Jurkat, Clone E6-1 (cell line): ENCODE results near the gene PUDP.
A peak's percentile ranks its signal among the peaks of the same experiment; 100 is the strongest.
"Not testable (repeated sequence)": the region's sequence is repeated elsewhere in the genome, so short reads cannot be mapped to it uniquely, and the experiment has no call there.

Experiments used
- DNase-seq: peaks from one replicate; pipeline ENCODE4 v3.0.0-alpha.2; 2011; ENCODE audit warnings: low read depth, low spot score
- H3K4me3 ChIP-seq: 2 replicates; pipeline ENCODE4 v1.5.1; 2011; ENCODE audit warnings: mild to moderate bottlenecking, low read length, control low read depth, moderate library complexity

The PUDP gene

DNA sequence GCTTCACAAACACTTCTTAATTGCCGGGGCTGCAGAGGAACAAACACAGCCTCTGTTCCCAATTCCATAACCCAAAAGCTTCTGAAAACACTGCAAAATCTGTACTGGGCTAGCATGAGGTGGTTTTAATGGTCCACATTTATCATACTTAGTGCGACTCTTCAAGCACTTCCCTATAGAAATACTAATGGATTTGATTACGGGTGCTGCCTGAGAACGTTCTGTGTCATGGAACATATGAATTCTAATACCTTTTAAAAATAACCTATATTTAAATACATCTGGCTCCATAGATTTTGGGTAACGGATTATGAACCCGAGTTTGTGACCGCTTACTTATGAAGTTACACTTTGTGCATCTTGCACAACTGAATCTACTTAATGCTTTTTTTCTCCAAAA lies 35.9 kb downstream of the PUDP start:
- no peak for DNase-seq
- no peak overlapping the region for H3K4me3 ChIP-seq

DNA sequence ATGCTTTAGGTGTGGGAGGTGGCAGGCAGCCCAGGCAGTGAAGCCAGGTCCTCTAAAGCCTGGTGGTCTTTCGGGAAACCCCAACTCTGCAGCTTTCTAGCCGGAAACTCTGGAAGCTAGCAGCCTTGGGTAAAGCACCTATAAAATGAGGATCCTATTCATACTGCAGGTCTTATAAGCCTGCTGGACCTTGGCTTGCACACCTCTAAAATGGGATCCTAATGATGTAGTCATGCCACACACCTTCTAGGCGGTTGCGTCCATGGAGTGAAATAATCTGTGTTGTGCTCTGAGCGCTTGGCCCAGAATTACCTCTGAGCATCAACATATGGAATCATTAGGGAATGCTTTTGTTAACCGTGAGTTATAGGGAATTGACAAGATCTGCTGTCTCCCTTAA lies 36.4 kb downstream of the PUDP start:
- H3K4me3 ChIP-seq, result no peak overlapping the region; the same call in 1 of the 2 replicates
- DNase-seq, result no peak

DNA sequence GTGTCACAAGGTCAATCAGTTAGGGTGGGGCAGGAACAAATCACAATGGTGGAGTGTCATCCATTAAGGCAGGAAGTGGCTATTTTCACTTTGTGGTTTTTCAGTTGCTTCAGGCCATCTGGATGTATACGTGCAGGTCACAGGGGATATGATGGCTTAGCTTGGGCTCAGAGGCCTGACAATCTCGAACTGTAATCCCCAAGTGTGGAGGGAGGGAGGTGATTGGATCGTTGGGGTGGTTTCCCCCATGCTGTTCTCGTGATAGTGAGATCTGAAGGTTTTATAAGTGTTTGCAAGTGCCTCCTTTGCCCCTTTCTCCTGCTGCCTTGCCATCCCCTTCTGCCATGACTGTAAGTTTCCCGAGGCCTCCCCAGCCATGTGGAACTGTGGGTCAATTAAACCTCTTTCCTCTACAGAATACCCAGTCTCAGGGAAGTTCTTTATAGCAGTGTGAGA lies 37.1 kb downstream of the PUDP start:
- H3K4me3 ChIP-seq, result peak overlapping the region; percentile 24
- DNase-seq, result peak; percentile 76

DNA sequence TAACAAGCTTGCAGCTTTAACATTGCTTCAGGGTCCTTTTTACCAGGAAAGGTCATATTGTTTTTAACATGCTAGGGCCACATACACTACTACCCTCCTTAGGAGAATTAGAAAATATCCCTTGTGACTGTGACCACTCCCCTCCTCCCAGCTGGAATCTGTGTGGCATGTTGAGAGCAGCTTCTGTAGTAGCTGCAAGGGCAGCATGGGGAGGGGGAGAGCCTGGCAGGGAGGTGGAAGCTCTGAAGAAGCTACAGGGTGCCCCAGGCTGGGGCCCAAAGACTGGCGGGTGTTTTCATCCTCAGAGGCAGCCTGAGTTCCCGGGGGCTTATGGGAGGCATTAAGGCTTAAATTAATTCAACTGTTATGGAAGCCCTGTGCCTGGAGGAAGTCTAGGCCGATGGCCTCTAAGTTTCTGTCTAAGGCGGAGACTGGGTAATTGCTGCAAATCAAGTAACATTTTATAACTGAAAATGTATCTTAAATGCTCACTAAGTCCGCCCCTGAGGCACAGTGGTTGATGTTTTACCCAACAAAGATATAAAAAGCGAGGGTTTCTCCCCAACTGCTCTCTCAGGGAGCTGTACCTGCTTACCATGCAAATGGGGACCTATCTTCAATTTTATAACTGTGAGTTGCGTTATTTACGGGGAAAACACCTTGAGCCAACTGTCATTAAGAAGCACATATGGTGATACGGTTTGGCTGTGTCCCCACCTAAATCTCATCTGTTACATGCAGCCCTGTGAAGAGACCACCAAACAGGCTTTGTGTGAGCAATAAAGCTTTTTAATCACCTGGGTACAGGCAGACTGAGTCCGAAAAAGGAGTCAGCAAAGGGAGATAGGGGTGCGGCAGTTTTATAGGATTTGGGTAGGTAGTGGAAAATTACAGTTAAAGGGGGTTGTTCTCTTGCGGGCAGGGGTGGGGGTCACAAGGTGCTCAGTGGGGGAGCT lies 37.8 kb downstream of the PUDP start:
- peak overlapping the region; percentile 17 for H3K4me3 ChIP-seq
- DNase-seq, result no peak

DNA sequence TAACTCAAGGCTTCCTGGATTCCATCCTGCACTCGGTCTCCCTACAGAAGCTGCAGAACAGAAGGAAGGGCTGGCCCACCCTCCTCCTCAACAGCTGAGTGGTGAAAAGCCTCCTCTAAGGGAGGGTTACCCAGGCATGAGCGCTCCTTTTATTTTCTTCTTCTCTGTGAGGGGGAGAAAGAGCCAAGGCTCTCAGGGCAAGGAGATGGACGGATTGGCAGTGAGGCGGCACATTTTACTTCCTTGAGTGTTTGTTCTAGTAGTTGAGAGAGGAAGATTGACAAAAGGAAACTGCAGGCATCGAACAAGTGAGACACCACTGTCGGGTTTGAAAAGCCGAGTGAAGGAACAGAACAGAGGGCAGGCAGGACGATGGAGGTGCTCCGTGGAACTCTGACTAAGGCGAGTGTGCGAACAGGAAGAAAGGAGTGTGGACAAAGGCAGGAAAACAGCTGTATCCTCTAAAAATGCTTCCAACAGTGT lies 38.9 kb downstream of the PUDP start:
- DNase-seq, result no peak
- H3K4me3 ChIP-seq, result peak overlapping the region; percentile 17

DNA sequence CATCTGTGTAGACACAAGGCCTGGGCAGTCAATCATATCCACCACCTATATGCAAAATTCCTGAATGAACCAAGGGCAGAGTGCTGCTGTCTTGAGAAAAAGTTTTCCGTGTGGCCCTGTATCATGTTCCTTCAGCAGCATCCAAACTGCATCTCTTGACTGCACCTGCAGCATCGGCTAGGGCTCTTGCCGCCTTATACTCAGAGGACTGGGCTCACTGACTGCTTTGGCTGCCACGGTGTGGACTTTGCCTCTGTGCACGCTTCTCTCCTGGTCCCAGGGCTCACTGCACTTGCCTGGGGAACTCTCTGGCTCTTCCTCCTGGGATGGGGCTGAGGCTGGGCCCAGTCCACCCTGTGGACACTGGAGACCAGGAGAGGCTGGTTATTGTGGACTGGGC lies 39.9 kb downstream of the PUDP start:
- no peak for DNase-seq
- no peak overlapping the region for H3K4me3 ChIP-seq

DNA sequence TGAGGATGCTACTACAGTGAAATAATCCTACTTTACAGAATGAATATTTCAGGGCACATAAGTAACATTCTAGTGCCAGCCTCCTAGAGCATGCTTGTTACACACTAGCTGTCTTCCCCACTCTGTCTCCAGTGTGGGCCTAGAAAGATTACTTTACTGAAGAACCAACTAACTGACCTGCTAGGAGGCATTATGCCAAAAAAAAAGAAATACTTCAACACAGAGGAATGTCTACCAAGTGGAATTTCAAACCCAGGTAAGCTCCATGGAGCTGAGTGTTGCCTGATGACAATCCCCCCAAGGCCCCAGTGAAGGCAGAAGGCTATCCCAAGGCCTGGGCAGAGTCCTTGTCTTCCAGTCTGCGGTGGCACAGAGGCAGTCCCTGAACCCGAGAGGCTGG lies 41.3 kb downstream of the PUDP start:
- DNase-seq, result no peak
- H3K4me3 ChIP-seq, result no peak overlapping the region

DNA sequence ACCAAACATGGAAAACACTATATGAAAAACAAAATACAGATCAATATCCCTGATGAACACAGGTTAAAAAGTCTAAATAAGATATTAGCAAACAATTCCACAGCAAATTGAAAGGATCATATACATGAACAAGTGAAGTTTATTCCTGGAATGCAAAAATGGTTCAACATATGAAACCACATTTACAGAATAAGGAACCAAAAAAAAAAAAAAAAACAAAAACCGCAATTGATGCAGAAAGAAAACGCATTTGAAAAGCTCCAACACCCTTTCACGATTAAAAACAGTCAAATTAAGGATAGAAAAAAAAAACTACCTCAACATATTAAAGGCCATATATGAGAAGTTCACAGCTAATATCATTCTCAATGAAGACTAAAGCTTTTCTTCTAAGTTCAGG lies 45.8 kb downstream of the PUDP start:
- no peak overlapping the region for H3K4me3 ChIP-seq
- DNase-seq, result no peak

DNA sequence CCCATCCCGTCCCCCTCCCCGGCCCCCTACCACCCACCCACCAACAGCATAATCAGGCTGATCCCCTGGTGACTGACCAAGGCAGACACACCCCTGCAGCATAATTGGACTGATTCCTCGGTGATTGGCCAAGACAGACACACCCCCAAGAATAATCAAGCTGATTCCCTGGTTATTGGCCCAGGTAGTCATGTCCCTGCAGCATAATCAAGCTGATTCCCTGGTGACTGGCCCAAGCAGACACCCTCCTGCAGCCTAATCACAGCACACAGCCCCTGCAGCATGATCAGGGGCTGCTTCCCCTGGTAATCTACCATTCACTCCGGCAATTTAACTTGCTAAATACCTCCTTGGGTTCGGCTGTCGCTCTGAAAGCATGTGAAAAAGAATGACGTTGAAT lies 47.9 kb downstream of the PUDP start:
- no peak for DNase-seq
- H3K4me3 ChIP-seq, result no peak overlapping the region

DNA sequence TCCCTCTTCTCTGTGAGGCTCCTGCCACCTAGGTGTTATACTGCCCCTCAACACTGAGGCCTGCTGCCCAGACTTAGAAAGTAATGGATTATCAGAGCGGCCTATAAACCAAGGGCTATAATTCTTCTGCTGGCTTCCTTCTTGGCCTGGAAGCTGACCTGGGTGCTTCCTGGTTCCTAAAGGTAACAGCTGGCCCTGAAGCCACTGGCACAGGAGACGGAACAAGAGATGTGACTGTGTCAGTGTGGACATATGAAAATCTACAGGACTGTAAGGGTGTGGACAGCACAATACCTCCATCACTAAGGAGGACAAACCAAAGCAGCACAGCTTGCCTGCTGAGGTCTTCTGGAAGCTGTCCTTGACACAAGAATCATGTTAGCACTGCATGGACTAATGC lies 52.3 kb downstream of the PUDP start:
- H3K4me3 ChIP-seq, DNase-seq: not testable (repeated sequence)

DNA sequence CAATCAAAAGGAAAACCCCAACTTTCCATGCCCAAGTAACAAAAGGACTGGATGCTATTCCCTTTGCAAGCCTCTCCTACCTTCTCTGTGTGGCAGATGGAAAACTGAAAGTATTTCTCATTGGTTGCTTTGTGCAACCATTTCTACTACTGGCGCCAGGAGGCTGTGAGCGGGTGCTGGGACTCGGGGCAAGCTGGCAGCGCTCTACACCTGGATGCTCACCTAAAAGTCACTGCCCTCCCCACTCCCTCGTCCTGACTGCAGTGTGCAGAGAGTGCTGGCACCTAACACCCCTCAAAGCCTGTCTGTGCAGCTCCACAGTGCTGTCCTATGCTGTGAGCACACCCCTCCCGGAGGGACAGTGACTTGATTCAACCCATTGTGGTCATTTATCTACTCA lies 54.6 kb downstream of the PUDP start:
- DNase-seq, result no peak
- no peak overlapping the region for H3K4me3 ChIP-seq

DNA sequence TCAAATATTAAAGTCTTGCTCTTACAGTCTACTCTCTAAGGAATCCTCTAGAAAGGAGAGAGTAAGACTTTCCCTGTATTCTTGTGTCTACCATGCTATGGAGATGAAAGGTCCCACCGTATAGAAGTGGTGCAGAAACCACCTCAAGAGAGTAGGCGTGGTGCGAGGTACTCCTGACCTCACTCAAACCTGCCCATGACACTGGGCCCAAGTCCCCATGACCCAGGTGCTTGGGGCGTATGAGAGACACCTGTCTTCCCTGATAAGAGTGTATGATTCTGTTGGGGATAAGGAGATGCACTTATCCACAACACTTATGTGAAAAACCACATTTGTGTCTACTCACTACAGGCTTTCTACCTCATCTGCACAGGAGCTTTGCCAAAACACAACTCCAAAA lies 55.4 kb downstream of the PUDP start:
- DNase-seq, result no peak
- no peak overlapping the region for H3K4me3 ChIP-seq

DNA sequence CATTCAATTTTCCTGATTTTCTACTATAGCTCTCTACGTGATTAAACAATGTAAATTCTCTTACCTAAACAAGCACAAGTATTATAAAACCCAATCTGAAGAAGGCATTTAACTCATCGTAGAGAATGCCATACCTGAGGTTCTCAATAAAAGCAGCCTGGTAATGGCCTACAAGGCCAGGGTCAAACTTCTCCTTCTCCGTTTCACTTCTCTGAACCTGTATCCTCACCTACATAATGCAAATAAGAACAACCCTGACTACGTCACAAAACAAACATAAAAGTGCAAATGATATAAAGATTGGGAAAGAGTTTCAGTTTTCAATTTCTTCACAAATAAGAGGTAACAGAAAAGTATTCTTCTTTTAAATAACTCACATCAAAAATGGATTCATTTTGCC lies 56.0 kb downstream of the PUDP start:
- no peak overlapping the region for H3K4me3 ChIP-seq
- no peak for DNase-seq

DNA sequence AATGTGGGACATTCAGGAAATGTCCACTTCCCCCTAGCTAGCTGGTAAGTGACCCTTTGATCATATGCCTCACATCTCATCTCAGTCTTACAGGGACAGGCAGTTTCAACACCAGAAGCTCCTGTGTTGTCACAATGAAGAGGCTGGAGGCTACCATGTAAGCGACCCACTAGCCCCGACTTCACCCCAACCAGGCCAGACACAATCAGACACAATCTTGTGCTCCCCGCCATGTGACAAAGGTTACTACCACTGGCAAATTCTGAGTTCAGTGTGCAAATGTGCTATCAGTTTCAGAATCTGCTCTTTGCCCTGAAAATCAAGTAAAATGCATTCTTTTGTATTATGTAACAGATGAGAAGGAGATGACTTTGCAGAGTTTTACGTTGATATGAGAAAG lies 57.3 kb downstream of the PUDP start:
- DNase-seq, result no peak
- H3K4me3 ChIP-seq, result no peak overlapping the region

DNA sequence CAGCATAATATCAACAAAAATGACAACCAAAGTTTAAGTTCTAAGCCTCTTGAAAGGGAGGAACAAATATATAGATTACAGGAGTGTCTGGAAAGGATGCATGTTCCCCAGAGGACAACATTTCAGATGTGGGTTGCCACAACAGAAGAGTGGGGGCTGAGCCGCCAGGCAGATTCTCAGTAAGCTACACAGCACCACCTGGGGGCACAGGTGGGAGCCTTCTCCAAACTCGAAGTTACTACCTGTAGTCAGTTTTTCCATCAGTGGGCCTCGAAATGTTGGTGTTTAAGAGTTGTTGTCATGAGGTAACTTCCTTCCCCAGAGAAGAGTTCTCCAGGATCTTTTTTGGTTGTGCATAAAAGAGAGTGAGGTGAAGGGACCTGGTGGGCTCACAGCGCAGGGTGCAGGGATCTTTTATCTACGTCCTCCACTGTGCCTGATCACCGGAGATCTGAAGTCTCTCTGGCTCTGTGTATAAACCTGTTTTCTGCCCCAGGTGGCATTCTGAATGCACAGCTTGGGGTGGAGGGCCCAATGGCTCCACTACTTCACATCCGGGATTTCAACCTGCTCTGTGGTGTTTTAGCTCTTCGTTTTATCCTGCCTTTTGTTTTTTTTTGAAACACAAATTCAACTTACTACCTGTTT lies 58.9 kb downstream of the PUDP start:
- DNase-seq, result peak; percentile 73
- no peak overlapping the region for H3K4me3 ChIP-seq

DNA sequence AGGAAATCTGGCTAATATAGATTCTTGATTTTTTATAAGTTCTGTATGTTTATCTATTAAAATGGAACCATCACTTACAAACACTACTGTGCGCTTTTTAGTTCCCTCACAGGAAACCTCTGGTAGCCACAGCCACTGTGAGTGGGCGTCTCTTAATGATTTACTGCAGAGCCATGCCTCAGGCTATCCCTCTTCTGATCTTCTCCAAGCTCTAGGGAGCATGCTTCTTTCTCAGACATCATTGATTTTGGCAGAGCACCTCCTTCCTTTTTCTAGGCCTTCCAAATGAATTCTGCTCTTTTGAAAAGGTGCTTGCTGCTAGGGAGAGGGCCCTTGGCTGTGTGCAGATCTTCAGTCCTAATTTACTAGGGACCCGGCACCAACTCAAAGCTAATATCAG lies 61.6 kb downstream of the PUDP start:
- no peak overlapping the region for H3K4me3 ChIP-seq
- DNase-seq, result no peak

DNA sequence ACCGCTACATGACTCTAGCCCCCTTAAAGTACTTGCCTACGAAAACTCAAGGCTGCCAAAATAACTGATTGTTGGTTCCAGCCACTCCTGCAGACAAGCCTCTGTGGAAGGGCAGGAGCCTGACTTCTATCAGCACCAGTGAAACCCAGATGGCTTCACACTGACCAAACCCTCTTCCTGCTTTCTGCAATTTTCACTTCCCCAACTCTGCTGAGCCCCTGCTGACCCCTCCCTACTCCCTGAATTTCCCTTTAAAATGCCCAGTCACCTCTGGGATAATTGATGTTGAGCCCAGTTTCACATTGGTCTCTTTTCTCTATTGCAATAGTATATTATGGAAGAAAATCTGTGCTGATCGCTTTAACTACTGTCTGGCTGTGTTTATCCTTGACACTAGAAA lies 62.1 kb downstream of the PUDP start:
- no peak overlapping the region for H3K4me3 ChIP-seq
- DNase-seq, result no peak

DNA sequence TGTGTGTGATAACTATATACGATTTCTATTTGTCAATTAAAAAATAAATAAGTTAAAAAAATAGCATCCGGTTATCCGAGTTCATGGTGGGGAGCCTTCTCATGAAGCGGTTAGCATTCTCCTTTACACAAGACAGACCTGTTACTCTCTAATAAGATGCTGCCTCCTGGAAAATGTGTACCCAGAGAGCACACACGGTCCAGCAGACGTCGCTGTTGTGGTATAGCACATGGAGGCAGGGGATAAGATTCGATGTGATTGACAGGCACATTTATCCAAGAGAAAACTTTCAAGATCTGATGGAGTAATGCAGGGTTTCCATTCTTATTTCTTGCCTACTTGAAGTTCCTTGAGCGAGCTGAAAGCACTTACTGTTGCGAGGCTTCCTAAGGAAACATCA lies 63.1 kb downstream of the PUDP start:
- DNase-seq, result no peak

DNA sequence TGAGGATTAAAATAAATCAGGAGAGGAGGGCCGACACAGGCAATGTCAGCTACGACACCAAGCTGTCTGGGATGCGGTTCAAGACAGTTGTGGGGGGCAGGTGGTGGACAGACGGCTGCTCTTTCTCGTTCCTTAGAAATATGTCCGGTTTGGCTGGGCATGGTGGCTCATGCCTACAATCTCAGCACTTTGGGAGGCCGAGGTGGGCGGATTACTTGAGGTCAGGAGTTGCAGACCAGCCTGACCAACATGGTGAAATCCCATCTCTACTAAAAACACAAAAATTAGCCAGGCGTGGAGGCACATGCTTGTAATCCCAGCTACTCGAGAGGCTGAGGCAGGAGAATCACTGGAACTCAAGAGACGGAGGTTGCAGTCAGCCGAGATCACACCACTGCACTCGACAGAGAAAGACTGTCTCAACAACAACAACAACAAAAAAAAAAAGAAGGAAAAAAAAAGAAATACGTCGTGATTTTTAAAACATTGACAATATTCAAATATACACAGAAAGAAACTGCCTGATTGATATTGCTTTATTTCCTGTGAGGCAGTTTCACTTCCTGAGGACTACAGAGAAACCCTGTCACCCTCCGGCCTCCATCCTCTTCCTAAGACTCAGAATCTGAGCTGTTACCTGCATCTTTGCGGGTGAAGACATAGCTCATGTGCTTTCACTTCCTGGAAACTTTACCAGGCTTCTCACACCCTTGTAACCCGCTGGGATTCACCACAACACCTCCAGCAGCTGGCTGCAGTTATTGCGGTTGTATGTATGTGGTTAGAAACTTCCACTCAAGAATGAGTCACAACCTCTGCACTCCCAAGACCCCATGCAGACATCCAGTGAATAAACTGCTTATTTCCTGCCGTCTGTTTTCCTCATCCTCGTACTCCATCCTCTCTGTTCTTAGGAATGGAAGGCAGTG lies 64.2 kb downstream of the PUDP start:
- peak; percentile 95 for DNase-seq
- H3K4me3 ChIP-seq, result peak overlapping the region; percentile 13

More for the DNA sequence above, 63.1 kb downstream of the PUDP start:
- H3K4me3 ChIP-seq, result no peak overlapping the region
